Smooth muscle cell of the umbilical artery (primary cell): ENCODE results near the gene PSMA8. TPM values are rescaled to one million over a fixed set of nuclear protein-coding genes. Genes with fewer than 3 reads are reported as not detected.

Experiments used
- total RNA-seq: library from RNA; depleted of rRNA; stranded (reverse); fragments of >200 nt; gene quantifications from 2 replicates; pipeline ENCODE4 v1.2.3, GENCODE V29; 2014

The PSMA8 gene
- not detected in 2 replicates for total RNA-seq

GRCh38 chr18:26133652-26134051, at the start of gene PSMA8:
TSS of gene PSMA8 (plus strand) at chr18:26133869. CDS start at chr18:26133966, 97 bp downstream.

GRCh38 chr18:26090130-26091046, 43.3 kb upstream of the PSMA8 start, which contains the start of gene SS18:
TSS of gene SS18 (minus strand) at chr18:26090613. CDS start at chr18:26090569, 44 bp downstream.

GRCh38 chr18:26226229-26227050, 92.8 kb downstream of the PSMA8 start, which contains the start of gene TAF4B:
TSS of gene TAF4B (plus strand) at chr18:26226445. CDS start at chr18:26226934, 489 bp downstream.

Other genes starting within 250 kb of the PSMA8 start
- gene SS18, start 43.3 kb upstream of the PSMA8 start, total RNA-seq, result 143 and 156 TPM in 2 replicates
- gene TAF4B, start 92.6 kb downstream of the PSMA8 start, total RNA-seq, result 1.5 and 1.9 TPM in 2 replicates